IMR-90 (cell line): ENCODE measurements around the gene PRL. TPM values are rescaled to one million over a fixed set of nuclear protein-coding genes. Genes with fewer than 3 reads are reported as not detected.

Experiments used
- ATAC-seq: fragments of 200-7000 bp; cut with Tn5 transposase; 2 replicates; pipeline ENCODE4 v1.9.1; 2020; ENCODE audit warnings: low read depth, mild to moderate bottlenecking, moderate library complexity
- Bru-seq: library from RNA; stranded (reverse); fragments of 400-500 nt; gene quantifications from one replicate; lab custom pipeline; 2021; lab: Mats Ljungman, UMichigan
- BruChase-seq, 2 experiments: library from RNA; stranded (reverse); fragments of 400-500 nt; gene quantifications; one replicate each; lab custom pipeline; 2021; lab: Mats Ljungman, UMichigan
- BruUV-seq: library from RNA; stranded (reverse); fragments of 400-500 nt; replicated peaks from 2 replicates; lab custom pipeline; 2021; lab: Mats Ljungman, UMichigan
- CTCF ChIA-PET: fragments of 300-600 bp; formaldehyde crosslinking; extraction: SDS; loops from one replicate; lab custom pipeline; 2021; ENCODE audit warnings: antibody characterized with exemption; lab: Yijun Ruan, JAX
- POLR2A ChIA-PET: fragments of 300-600 bp; sonication (Branson Sonifier 250); formaldehyde crosslinking; loops from one replicate; lab custom pipeline; 2022; ENCODE audit warnings: antibody characterized with exemption; ENCODE audit not compliant: unreplicated experiment; lab: Charles Lee
- DNase-seq: peaks from one replicate; pipeline ENCODE4 v3.0.0; 2013
- H2AFZ ChIP-seq: replicated peaks from 2 replicates; pipeline ENCODE3; 2013; ENCODE audit warnings: low read length, mild to moderate bottlenecking; ENCODE audit not compliant: poor library complexity
- H2AK5ac ChIP-seq: 2 replicates; pipeline ENCODE4 v1.6.1; 2013; ENCODE audit warnings: low read depth, low read length, inconsistent platforms
- H2AK9ac ChIP-seq: replicated peaks from 2 replicates; pipeline ENCODE3; 2013; ENCODE audit warnings: mild to moderate bottlenecking, low read depth, low read length, moderate library complexity; ENCODE audit not compliant: poor library complexity
- H2BK120ac ChIP-seq: 2 replicates; pipeline ENCODE4 v1.6.1; 2013; ENCODE audit warnings: low read depth, low read length, inconsistent platforms
- H2BK15ac ChIP-seq: 3 replicates; pipeline ENCODE4 v1.6.1; 2013; ENCODE audit warnings: low read depth, low read length, inconsistent platforms
- H2BK20ac ChIP-seq: 2 replicates; pipeline ENCODE4 v1.6.1; 2013; ENCODE audit warnings: low read depth, mild to moderate bottlenecking, inconsistent platforms, low read length, moderate library complexity
- H2BK5ac ChIP-seq: 2 replicates; pipeline ENCODE4 v1.6.1; 2013; ENCODE audit warnings: mild to moderate bottlenecking, low read depth, low read length, inconsistent platforms; ENCODE audit not compliant: poor library complexity, severe bottlenecking
- H3K14ac ChIP-seq: replicated peaks from 2 replicates; pipeline ENCODE4 v1.6.1; 2013; ENCODE audit warnings: low read depth, low read length, inconsistent platforms
- H3K18ac ChIP-seq: 2 replicates; pipeline ENCODE4 v1.6.1; 2013; ENCODE audit warnings: low read depth, low read length, control low read depth
- H3K23ac ChIP-seq: 2 replicates; pipeline ENCODE4 v1.6.1; 2013; ENCODE audit warnings: low read depth, low read length, inconsistent platforms
- H3K27ac ChIP-seq: 2 replicates; pipeline ENCODE4 v1.5.1; 2013; ENCODE audit warnings: mild to moderate bottlenecking, control low read depth, low read length; ENCODE audit not compliant: insufficient read depth
- H3K27me3 ChIP-seq: 2 replicates; pipeline ENCODE4 v1.6.1; 2013; ENCODE audit warnings: low read length; ENCODE audit not compliant: control insufficient read depth, insufficient read depth
- H3K36me3 ChIP-seq: 2 replicates; pipeline ENCODE4 v1.6.1; 2013; ENCODE audit warnings: low read length, mixed read lengths; ENCODE audit not compliant: control insufficient read depth, insufficient read depth
- H3K4ac ChIP-seq: 2 replicates; pipeline ENCODE4 v1.6.1; 2013; ENCODE audit warnings: low read depth, low read length, inconsistent platforms
- H3K4me1 ChIP-seq: 2 replicates; pipeline ENCODE4 v1.6.1; 2013; ENCODE audit warnings: low read length, mixed read lengths; ENCODE audit not compliant: control insufficient read depth, insufficient read depth
- H3K4me2 ChIP-seq: 2 replicates; pipeline ENCODE4 v1.6.1; 2013; ENCODE audit warnings: low read depth, mild to moderate bottlenecking, control low read depth, low read length, moderate library complexity
- H3K4me3 ChIP-seq: 2 replicates; pipeline ENCODE4 v1.5.1; 2013; ENCODE audit warnings: low read depth, mild to moderate bottlenecking, control low read depth, low read length, moderate library complexity; ENCODE audit not compliant: insufficient read depth
- H3K56ac ChIP-seq: 2 replicates; pipeline ENCODE4 v1.6.1; 2013; ENCODE audit warnings: low read length, inconsistent platforms; ENCODE audit not compliant: insufficient read depth; ENCODE audit errors: extremely low read depth
- H3K79me1 ChIP-seq, 2 experiments: 2 replicates each; pipeline ENCODE4 v1.6.1; 2013; ENCODE audit warnings: low read length in 2 of 2, inconsistent platforms in 1 of 2, low read depth in 1 of 2
- H3K9ac ChIP-seq: 2 replicates; pipeline ENCODE4 v1.6.1; 2013; ENCODE audit warnings: low read depth, low read length, control low read depth
- H3K9me1 ChIP-seq: 2 replicates; pipeline ENCODE4 v1.6.1; 2013; ENCODE audit warnings: low read length, inconsistent platforms; ENCODE audit not compliant: insufficient read depth
- H3K9me3 ChIP-seq: 2 replicates; pipeline ENCODE4 v1.6.1; 2013; ENCODE audit warnings: low read length; ENCODE audit not compliant: control insufficient read depth, insufficient read depth
- H4K20me1 ChIP-seq: 2 replicates; pipeline ENCODE4 v1.6.1; 2013; ENCODE audit warnings: low read length, inconsistent platforms; ENCODE audit not compliant: insufficient read depth
- H4K5ac ChIP-seq: 2 replicates; pipeline ENCODE4 v1.6.1; 2013; ENCODE audit warnings: mild to moderate bottlenecking, low read depth, low read length, control low read depth
- H4K8ac ChIP-seq, 2 experiments: 2 replicates each; pipeline ENCODE4 v1.6.1; 2013; ENCODE audit warnings: low read depth in 2 of 2, low read length in 2 of 2, control low read depth in 1 of 2, inconsistent platforms in 1 of 2
- H4K91ac ChIP-seq: 2 replicates; pipeline ENCODE4 v1.6.1; 2013; ENCODE audit warnings: low read depth, low read length, inconsistent platforms; ENCODE audit not compliant: insufficient read depth
- BHLHE40 ChIP-seq: fragments of 150-350 bp; IDR thresholded peaks from 2 replicates; pipeline ENCODE4 v1.6.1; 2016; ENCODE audit warnings: mild to moderate bottlenecking, low read depth, low read length
- CEBPB ChIP-seq: IDR thresholded peaks from 2 replicates; pipeline ENCODE4 v1.6.1; 2012; ENCODE audit warnings: low read depth, low read length, improper control_type of control experiment
- CTCF ChIP-seq: conservative IDR thresholded peaks from 2 replicates; pipeline ENCODE4 v1.5.1; 2012; ENCODE audit warnings: mild to moderate bottlenecking, low read depth, low read length, improper control_type of control experiment
- ELK1 ChIP-seq: fragments of 150-350 bp; IDR thresholded peaks from 2 replicates; pipeline ENCODE4 v1.6.1; 2016; ENCODE audit warnings: low read depth, mild to moderate bottlenecking, low read length, moderate library complexity, borderline replicate concordance
- FOS ChIP-seq: fragments of 150-350 bp; IDR thresholded peaks from 2 replicates; pipeline ENCODE4 v1.6.1; 2016; ENCODE audit warnings: low read depth, low read length
- MAZ ChIP-seq: IDR thresholded peaks from 2 replicates; pipeline ENCODE4 v1.6.1; 2012; ENCODE audit warnings: low read depth, mild to moderate bottlenecking, low read length, improper control_type of control experiment, moderate library complexity, borderline replicate concordance
- MXI1 ChIP-seq: IDR thresholded peaks from 2 replicates; pipeline ENCODE4 v1.6.1; 2012; ENCODE audit warnings: low read depth, mild to moderate bottlenecking, low read length, moderate library complexity, borderline replicate concordance
- RAD21 ChIP-seq: IDR thresholded peaks from 2 replicates; pipeline ENCODE4 v1.6.1; 2012; ENCODE audit warnings: low read length, improper control_type of control experiment
- RCOR1 ChIP-seq: IDR thresholded peaks from 2 replicates; pipeline ENCODE4 v1.6.1; 2012; ENCODE audit warnings: mild to moderate bottlenecking, low read length, improper control_type of control experiment; ENCODE audit not compliant: insufficient replicate concordance
- RFX5 ChIP-seq: IDR thresholded peaks from 2 replicates; pipeline ENCODE4 v1.8.0; 2012; ENCODE audit warnings: low read depth, mild to moderate bottlenecking, low read length, moderate library complexity
- SMC3 ChIP-seq: fragments of 150-350 bp; IDR thresholded peaks from 2 replicates; pipeline ENCODE4 v1.6.1; 2016; ENCODE audit warnings: low read depth, mild to moderate bottlenecking, antibody characterized with exemption, low read length, moderate library complexity
- USF2 ChIP-seq: fragments of 150-350 bp; IDR thresholded peaks from 2 replicates; pipeline ENCODE4 v1.6.1; 2017; ENCODE audit warnings: mild to moderate bottlenecking, antibody characterized with exemption, low read length, low read depth
- WGBS, 2 experiments: methylation state at CpG; one replicate each; pipeline versions ENCODE4 v1.1.5 to v1.1.7; 2013; ENCODE audit warnings: missing lambda C conversion rate in 2 of 2; ENCODE audit not compliant: insufficient read length in 1 of 2; ENCODE audit errors: extremely low coverage in 2 of 2; 5-methylcytosine and 5-hydroxymethylcytosine counted together
- dilution Hi-C: fragments of 300-500 bp; cut with HindIII; formaldehyde crosslinking; loops from one replicate; pipeline ENCODE4 v1.14.3; 2018; ENCODE audit warnings: low sequenced_read_pairs; ENCODE audit not compliant: unreplicated experiment
- in situ Hi-C: fragments of 300-500 bp; cut with MboI; formaldehyde crosslinking; loops from 3 replicates; pipeline ENCODE4 v1.14.3; 2019; ENCODE audit warnings: low sequenced_read_pairs, inconsistent platforms, mixed read lengths
- intact Hi-C: fragments of 100-400 bp; cut with micrococcal nuclease; formaldehyde crosslinking; loops from 2 replicates; pipeline ENCODE4 v1.10.0; 2022
- long read RNA-seq: library from polyadenylated mRNA; unstranded; transcript quantifications from one replicate; pipeline ENCODE4 v2.0.0, GENCODE V29; 2021; ENCODE audit not compliant: unreplicated experiment
- polyA plus RNA-seq, 3 experiments: library from polyadenylated mRNA; depleted of rRNA; stranded (reverse); fragments of >200 nt; gene quantifications; 2 replicates each; pipeline ENCODE4 v1.2.3, GENCODE V29; 2012; ENCODE audit warnings: low replicate concordance in 1 of 3
- total RNA-seq: library from RNA; depleted of rRNA; stranded (reverse); fragments of >200 nt; gene quantifications from 2 replicates; pipeline ENCODE4 v1.2.3, GENCODE V29; 2012; rRNA removed

The PRL gene
- total RNA-seq (not detected in 2 replicates), polyA plus RNA-seq (2012; rRNA removed) (not detected in 2 replicates), Bru-seq, nascent RNA (not detected), BruChase-seq, experiment 1, labeled RNA remaining after a 6-hour chase (not detected), BruChase-seq, experiment 2, labeled RNA remaining after a 2-hour chase (not detected)
- polyA plus RNA-seq (2012; cell fraction: cytosol; rRNA removed) = not detected in 2 replicates
- polyA plus RNA-seq (2012; cell fraction: nucleus; rRNA removed; ENCODE audit: low replicate concordance) = not detected in 2 replicates
- long read RNA-seq = 0 reads

- Histone ChIP-seq H3K14ac (0 out of 2 replicates have a peak within 1 kb of the TSS, but pooled peaks have one; percentile 10), H3K4ac (no peak within 1 kb of the TSS), H2BK120ac (no peak within 1 kb of the TSS), H3K4me1 (no peaks in the 10 kb centered on the region), H4K20me1 (no peaks in the 10 kb centered on the region), H4K5ac (no peak within 1 kb of the TSS), H3K4me3 (no peak within 1 kb of the TSS), H2AFZ (no peak within 1 kb of the TSS), H3K36me3 (no peaks in the 10 kb centered on the region), H3K27me3 (no peaks in the 10 kb centered on the region), H3K23ac (no peak within 1 kb of the TSS), H2BK5ac (no peak within 1 kb of the TSS), H3K9me3 (no peaks in the 10 kb centered on the region), H2BK15ac (0 out of 3 replicates have a peak within 1 kb of the TSS, but pooled peaks have one; percentile 41), H3K4me2 (no peak within 1 kb of the TSS), H2BK20ac (no peak within 1 kb of the TSS), H2AK5ac (peak within 1 kb of the TSS; percentile 54; the same call in 1 of the 2 replicates), H3K56ac (no peak within 1 kb of the TSS), H4K8ac (no peak within 1 kb of the TSS), H4K91ac (no peak within 1 kb of the TSS), H3K18ac (peak within 1 kb of the TSS; percentile 23; the same call in 1 of the 2 replicates), H3K9me1 (no peaks in the 10 kb centered on the region), H2AK9ac (no peak within 1 kb of the TSS), H3K9ac (no peak within 1 kb of the TSS), H3K27ac (no peak within 1 kb of the TSS), H3K79me1 (no peaks in the 10 kb centered on the region)
- ChIA-PET CTCF (no interaction called here), POLR2A (no interaction called here)
- no TSS peak for BruUV-seq
- intact Hi-C loops = no loop called here
- TF ChIP-seq RCOR1 = no peak
- TF ChIP-seq CEBPB = no peak
- TF ChIP-seq CTCF = no peak
- no peak for TF ChIP-seq USF2
- no peak for TF ChIP-seq ELK1
- no peak for TF ChIP-seq BHLHE40
- TF ChIP-seq SMC3 = no peak
- no peak for TF ChIP-seq RAD21
- TF ChIP-seq MXI1 = no peak
- TF ChIP-seq MAZ = no peak
- TF ChIP-seq FOS = no peak
- no peak for TF ChIP-seq RFX5
- no peak for DNase-seq
- no peak for ATAC-seq
- WGBS, 2 experiments = no CpG with 5 or more reads among the region's 6 CpGs
- dilution Hi-C loops = no loop called here
- in situ Hi-C loops = no loop called here
Observed at GRCh38 chr6:22296936-22297335, at the start of gene PRL. PRL (minus strand) TSS chr6:22297036; CDS start chr6:22296982, 54 bp downstream.
